NCI-H128 (cell line): Measurements from ENCODE around the gene IRX1.

Source experiments
- DNase-seq: peaks from one replicate; lab custom pipeline; 2025; ENCODE audit not compliant: unreplicated experiment; lab: John Stamatoyannopoulos, UW

IRX1 gene

GRCh38 chr5:3650320-3650719 is 54.7 kb downstream of the IRX1 start:
- DNase-seq, result no peak

GRCh38 chr5:3650868-3651267 is 55.2 kb downstream of the IRX1 start:
- no peak for DNase-seq
